AG04449 (cell line): Measurements from ENCODE around the gene PRDM4.

Source experiments
- CTCF ChIA-PET: fragments of 350-600 bp; formaldehyde crosslinking; extraction: SDS; loops from one replicate; lab custom pipeline; 2021; ENCODE audit warnings: antibody characterized with exemption; lab: Yijun Ruan, JAX
- POLR2A ChIA-PET: fragments of 400-600, 350-600 bp; formaldehyde crosslinking; extraction: SDS; loops from one replicate; lab custom pipeline; 2020; ENCODE audit warnings: antibody characterized with exemption, inconsistent platforms; lab: Yijun Ruan, JAX
- DNase-seq: peaks from one replicate; pipeline ENCODE4 v3.0.0-alpha.2; 2010; ENCODE audit warnings: low read depth, low spot score
- H3K4me3 ChIP-seq: 2 replicates; pipeline ENCODE4 v1.5.1; 2011; ENCODE audit warnings: low read depth, mild to moderate bottlenecking, control low read depth, low read length
- TF ChIP-seq, protein P1 (sequence below): IDR thresholded peaks from one replicate; pipeline ENCODE4 v1.5.1; 2011; ENCODE audit warnings: mild to moderate bottlenecking, moderate library complexity, low read length, control low read depth, inconsistent platforms; ENCODE audit not compliant: insufficient read depth; ENCODE audit errors: missing control alignments

PRDM4 gene

DNA sequence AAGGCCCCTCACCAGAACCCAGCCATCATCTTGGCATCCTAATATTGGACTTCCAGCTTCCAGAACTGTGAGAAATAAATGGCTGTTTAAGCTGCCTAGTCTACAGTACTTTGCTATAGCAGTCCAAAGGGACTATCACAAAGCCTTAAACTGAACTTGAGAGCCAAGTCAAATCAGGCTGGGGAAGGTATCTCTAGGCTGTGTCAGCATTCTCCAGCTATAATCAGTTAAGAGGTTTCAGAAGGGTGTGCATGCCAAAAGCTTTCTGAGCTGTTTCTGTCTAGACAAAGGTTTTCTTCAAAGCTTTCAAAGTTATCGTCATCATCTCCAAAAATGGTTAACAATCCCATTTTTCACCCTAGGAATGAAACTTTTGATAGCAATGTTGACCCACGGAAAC, 21.1 kb upstream of the PRDM4 start:
- no peak for DNase-seq
- POLR2A ChIA-PET: no interaction called here
- CTCF ChIA-PET: no interaction called here
- TF ChIP-seq, protein P1, sequence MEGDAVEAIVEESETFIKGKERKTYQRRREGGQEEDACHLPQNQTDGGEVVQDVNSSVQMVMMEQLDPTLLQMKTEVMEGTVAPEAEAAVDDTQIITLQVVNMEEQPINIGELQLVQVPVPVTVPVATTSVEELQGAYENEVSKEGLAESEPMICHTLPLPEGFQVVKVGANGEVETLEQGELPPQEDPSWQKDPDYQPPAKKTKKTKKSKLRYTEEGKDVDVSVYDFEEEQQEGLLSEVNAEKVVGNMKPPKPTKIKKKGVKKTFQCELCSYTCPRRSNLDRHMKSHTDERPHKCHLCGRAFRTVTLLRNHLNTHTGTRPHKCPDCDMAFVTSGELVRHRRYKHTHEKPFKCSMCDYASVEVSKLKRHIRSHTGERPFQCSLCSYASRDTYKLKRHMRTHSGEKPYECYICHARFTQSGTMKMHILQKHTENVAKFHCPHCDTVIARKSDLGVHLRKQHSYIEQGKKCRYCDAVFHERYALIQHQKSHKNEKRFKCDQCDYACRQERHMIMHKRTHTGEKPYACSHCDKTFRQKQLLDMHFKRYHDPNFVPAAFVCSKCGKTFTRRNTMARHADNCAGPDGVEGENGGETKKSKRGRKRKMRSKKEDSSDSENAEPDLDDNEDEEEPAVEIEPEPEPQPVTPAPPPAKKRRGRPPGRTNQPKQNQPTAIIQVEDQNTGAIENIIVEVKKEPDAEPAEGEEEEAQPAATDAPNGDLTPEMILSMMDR: no peak
- no peak overlapping the region for H3K4me3 ChIP-seq

- POLR2A ChIA-PET: no interaction called here
- CTCF ChIA-PET: no interaction called here
- H3K4me3 ChIP-seq: no peak overlapping the region
Measured at GRCh38 chr12:107780298-107780697, 19.4 kb upstream of the PRDM4 start.

GRCh38 chr12:107779077-107779831, 18.3 kb upstream of the PRDM4 start:
- CTCF ChIA-PET: no interaction called here
- no peak for DNase-seq
- TF ChIP-seq, protein P1: no peak
- no peak overlapping the region for H3K4me3 ChIP-seq
- POLR2A ChIA-PET: no interaction called here

More at GRCh38 chr12:107780298-107780697, 19.4 kb upstream of the PRDM4 start:
- DNase-seq: no peak
- TF ChIP-seq, protein P1: no peak

DNA sequence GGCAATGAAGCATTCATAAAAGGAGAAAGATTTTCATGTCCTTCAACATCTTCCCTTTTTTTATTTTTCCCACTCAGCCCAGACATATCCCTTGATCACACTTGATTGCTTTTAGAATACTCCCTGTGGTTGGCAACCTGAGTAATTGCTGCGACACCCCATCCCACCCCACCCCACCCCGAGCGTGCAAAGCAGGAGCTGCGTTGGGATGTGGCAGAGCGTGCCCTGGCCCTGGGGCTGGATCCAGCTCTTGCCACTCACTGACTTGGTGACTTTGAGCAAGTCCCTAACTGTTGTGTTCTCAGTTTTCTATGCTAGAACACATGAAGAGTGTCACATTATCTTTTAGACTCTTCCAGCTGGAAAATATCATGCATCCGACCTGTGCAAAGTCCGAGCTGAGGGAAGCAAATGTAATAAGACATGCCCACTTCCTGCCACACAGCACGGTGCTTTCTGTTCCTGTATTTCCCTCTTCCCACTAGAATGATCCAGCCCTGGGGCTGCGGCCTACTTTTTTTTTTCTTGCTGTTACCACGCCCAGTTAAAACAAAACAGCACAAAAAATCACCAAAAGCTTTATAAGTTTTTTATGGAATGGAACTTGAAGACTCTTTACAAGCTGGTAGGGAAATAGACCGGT, 17.6 kb upstream of the PRDM4 start:
- ChIA-PET POLR2A (no interaction called here), CTCF (no interaction called here)
- DNase-seq: no peak
- H3K4me3 ChIP-seq: no peak overlapping the region
- TF ChIP-seq, protein P1: no peak

GRCh38 chr12:107776171-107776570, 15.2 kb upstream of the PRDM4 start:
- CTCF ChIA-PET: no interaction called here
- TF ChIP-seq, protein P1: no peak
- no peak overlapping the region for H3K4me3 ChIP-seq
- POLR2A ChIA-PET: no interaction called here
- DNase-seq: no peak

DNA sequence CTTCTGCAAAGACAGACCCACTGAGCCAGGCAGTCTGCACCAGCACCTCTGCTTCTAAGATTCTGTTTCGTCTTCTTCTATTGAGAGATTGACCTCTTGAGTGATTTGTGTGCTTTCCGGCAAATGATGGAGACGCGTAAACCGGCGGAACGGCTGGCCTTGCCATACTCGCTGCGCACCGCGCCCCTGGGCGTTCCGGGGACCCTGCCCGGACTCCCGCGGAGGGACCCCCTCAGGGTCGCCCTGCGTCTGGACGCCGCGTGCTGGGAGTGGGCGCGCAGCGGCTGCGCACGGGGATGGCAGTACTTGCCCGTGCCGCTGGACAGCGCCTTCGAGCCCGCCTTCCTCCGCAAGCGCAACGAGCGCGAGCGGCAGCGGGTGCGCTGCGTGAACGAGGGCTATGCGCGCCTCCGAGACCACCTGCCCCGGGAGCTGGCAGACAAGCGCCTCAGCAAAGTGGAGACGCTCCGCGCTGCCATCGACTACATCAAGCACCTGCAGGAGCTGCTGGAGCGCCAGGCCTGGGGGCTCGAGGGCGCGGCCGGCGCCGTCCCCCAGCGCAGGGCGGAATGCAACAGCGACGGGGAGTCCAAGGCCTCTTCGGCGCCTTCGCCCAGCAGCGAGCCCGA, 14.3 kb upstream of the PRDM4 start:
- TF ChIP-seq, protein P1: no peak
- ChIA-PET CTCF (no interaction called here), POLR2A (no interaction called here)
- DNase-seq: no peak
- no peak overlapping the region for H3K4me3 ChIP-seq
